SJCRH30 (cell line): ENCODE results near the gene UBR3. TPM values are rescaled to one million over a fixed set of nuclear protein-coding genes. Genes with fewer than 3 reads are reported as not detected.
"Not testable (repeated sequence)": the region's sequence is repeated elsewhere in the genome, so short reads cannot be mapped to it uniquely, and the experiment has no call there.

Experiments used
- DNase-seq, 2 experiments: peaks; one replicate each; pipeline ENCODE4 v3.0.0-alpha.2; 2015 to 2020
- H3K27ac ChIP-seq: fragments of 250-450 bp; sonication (Bioruptor Pico); 2 replicates; pipeline ENCODE4 v1.5.1; 2020; ENCODE audit warnings: mild to moderate bottlenecking, moderate library complexity
- H3K27me3 ChIP-seq: fragments of 250-450 bp; sonication (Bioruptor Pico); 2 replicates; pipeline ENCODE4 v1.5.1; 2020; ENCODE audit warnings: mild to moderate bottlenecking, moderate library complexity
- H3K36me3 ChIP-seq: fragments of 250-450 bp; sonication (Bioruptor Pico); 2 replicates; pipeline ENCODE4 v1.5.1; 2020; ENCODE audit warnings: mild to moderate bottlenecking, moderate library complexity
- H3K4me1 ChIP-seq: fragments of 250-450 bp; sonication (Bioruptor Pico); 2 replicates; pipeline ENCODE4 v1.5.1; 2020; ENCODE audit warnings: mild to moderate bottlenecking, moderate library complexity
- H3K4me3 ChIP-seq: fragments of 250-450 bp; sonication (Bioruptor Pico); 2 replicates; pipeline ENCODE4 v1.5.1; 2020; ENCODE audit warnings: mild to moderate bottlenecking, moderate library complexity
- H3K9me3 ChIP-seq: fragments of 250-450 bp; sonication (Bioruptor Pico); replicated peaks from 2 replicates; pipeline ENCODE4 v1.5.1; 2020; ENCODE audit warnings: mild to moderate bottlenecking, moderate library complexity
- total RNA-seq: library from RNA; depleted of rRNA; stranded (reverse); fragments of >200 nt; shearing (Covaris generic); gene quantifications from 2 replicates; pipeline ENCODE4 v1.2.3, GENCODE V29; 2014

Gene UBR3
- total RNA-seq, 1 experiment from 2014 or later: 31.4 TPM

DNA sequence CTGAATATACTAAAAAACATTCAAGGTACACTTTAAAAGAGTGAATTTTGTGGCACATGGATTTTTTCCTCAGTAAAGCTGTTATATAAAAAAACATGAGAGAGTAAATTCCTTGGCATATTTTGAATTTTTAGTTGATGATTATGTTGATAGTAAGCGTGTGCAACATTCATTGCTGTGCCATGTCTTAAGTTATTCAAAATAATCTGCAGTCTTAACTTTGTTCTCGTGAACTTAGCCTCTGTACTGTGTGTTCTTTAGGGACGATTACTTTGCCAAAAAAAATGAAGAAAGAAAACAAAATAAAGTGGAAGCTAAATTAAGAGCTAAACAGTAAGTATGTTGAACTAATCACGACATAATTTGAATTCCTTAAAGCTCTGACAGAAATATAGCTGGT, 19.0 kb upstream of the UBR3 start:
- no peaks in the 10 kb centered on the region for H3K9me3 ChIP-seq

DNA sequence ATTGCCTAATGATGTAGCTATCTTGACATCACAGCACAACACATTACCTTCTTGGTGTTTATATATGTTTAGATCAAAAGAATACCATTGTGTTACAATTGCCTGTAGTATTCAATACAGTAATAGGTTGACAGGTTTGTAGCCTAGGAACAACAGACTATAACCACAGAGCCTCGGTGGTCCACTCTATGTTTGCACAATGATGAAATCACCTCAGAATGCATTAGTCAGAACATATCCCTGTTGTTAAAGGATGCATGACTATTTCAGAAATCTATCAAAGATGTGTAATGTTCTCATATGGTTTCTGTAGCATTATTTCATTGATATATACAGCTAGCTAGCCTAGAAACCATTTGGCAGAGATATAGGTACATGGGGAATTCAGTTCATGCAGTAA, 11.4 kb upstream of the UBR3 start:
- no peaks in the 10 kb centered on the region for H3K4me1 ChIP-seq
- no peak for DNase-seq
- 0 out of 2 replicates have a peak, but pooled peaks cover 3% of the 10 kb centered on the region for H3K9me3 ChIP-seq
- H3K27me3 ChIP-seq: no peaks in the 10 kb centered on the region
- no peak overlapping the region for H3K27ac ChIP-seq
- H3K4me3 ChIP-seq: no peak overlapping the region
- H3K36me3 ChIP-seq: peaks cover 55% of the 10 kb centered on the region

More for the DNA sequence above, 19.0 kb upstream of the UBR3 start:
- DNase-seq: no peak
- Histone ChIP-seq H3K27ac (no peak overlapping the region), H3K36me3 (peaks cover 80% of the 10 kb centered on the region), H3K4me1 (no peaks in the 10 kb centered on the region), H3K4me3 (no peak overlapping the region), H3K27me3 (no peaks in the 10 kb centered on the region)

DNA sequence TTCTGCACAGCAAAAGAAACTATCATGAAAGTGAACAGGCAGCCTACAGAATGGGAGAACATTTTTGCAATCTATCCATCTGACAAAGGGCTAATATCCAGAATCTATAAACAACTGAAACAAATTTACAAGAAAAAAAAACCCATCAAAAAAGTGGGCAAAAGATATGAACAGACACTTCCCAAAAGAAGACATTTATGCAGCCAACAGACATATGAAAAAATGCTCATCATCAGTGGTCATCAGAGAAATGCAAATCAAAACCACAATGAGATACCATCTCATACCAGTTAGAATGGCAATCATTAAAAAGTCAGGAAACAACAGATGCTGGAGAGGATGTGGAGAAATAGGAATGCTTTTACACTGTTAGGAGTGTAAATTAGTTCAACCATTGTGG, 10.3 kb upstream of the UBR3 start:
- H3K4me3 ChIP-seq, DNase-seq, H3K9me3 ChIP-seq, H3K4me1 ChIP-seq, H3K27me3 ChIP-seq, H3K27ac ChIP-seq: not testable (repeated sequence)
- H3K36me3 ChIP-seq: peaks cover 44% of the 10 kb centered on the region

DNA sequence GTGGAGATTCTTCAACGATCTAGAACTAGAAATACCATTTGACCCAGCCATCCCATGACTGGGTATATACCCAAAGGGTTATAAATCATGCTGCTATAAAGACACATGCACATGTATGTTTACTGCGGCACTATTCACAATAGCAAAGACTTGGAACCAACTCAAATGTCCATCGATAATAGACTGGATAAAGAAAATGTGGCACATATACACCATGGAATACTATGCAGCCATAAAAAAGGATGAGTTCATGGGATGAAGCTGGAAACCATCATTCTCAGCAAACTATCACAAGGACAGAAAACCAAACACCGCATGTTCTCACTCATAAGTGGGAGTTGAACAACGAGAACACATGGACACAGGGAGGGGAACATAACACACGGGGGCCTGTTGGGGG, 9.9 kb upstream of the UBR3 start:
- DNase-seq, H3K9me3 ChIP-seq, H3K4me3 ChIP-seq, H3K4me1 ChIP-seq, H3K27me3 ChIP-seq, H3K27ac ChIP-seq: not testable (repeated sequence)
- H3K36me3 ChIP-seq: peaks cover 40% of the 10 kb centered on the region

DNA sequence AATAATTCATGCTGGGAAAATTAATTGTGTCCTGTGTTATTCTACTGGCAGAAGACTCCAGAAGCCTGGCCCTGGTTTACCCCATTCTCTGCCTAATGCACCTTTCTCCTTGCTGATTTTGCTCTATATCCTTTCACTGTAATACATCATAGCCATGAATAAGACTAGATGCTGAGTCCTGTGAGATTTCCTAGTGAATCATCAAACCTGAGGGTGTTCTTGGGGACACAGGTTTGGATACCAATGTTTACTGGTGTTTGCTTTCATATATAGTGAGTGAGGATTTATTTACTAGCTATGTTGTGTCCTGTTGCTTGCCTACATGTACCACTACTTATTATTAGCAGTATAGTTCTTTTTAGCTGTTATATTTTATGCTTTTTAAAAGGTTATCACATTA, 9.0 kb upstream of the UBR3 start:
- Histone ChIP-seq H3K36me3 (peaks cover 36% of the 10 kb centered on the region), H3K4me3 (no peak overlapping the region), H3K9me3 (0 out of 2 replicates have a peak, but pooled peaks cover 3% of the 10 kb centered on the region), H3K4me1 (no peaks in the 10 kb centered on the region), H3K27ac (no peak overlapping the region), H3K27me3 (no peaks in the 10 kb centered on the region)
- DNase-seq: no peak

DNA sequence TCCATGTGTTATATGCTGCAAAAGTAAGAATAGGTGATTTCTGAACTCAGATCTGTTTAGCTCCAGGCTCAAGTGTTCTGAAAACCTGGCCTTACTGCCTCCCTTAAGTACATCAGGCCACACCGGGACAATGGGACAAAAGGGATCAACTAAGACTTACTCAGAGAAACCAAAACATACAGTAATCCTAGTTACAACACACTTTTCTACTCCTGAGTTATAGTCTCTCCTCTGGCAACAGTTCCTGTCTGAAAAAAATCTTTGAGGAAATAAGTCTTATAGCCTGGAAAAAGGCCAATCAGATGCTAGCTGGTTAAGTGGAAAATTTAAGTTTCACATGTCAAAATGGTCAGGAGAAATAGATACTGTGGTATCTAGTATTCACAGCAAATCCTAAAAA, 8.1 kb upstream of the UBR3 start:
- H3K27me3 ChIP-seq: no peaks in the 10 kb centered on the region
- H3K36me3 ChIP-seq: peaks cover 27% of the 10 kb centered on the region
- no peaks in the 10 kb centered on the region for H3K4me1 ChIP-seq
- no peak for DNase-seq
- 0 out of 2 replicates have a peak, but pooled peaks cover 3% of the 10 kb centered on the region for H3K9me3 ChIP-seq
- no peak overlapping the region for H3K4me3 ChIP-seq
- no peak overlapping the region for H3K27ac ChIP-seq

DNA sequence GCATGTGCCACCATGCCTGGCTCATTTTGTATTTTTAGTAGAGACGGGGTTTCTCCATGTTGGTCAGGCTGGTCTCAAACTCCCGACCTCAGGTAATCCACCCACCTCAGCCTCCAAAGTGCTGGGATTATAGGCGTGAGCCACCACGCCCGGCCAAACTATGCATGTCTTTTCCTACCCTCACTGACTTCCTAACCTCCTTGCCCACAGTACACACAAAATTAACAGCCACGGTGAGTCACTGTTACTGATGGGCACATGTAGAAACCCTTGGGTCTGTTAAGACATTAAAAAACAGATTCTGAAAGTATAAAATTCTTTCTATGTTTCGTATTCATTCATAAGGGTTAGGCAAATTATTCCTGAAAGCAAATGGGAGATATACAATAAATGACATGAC, 7.2 kb upstream of the UBR3 start:
- H3K27me3 ChIP-seq, H3K27ac ChIP-seq, H3K4me3 ChIP-seq, DNase-seq, H3K4me1 ChIP-seq, H3K9me3 ChIP-seq: not testable (repeated sequence)
- H3K36me3 ChIP-seq: peaks cover 21% of the 10 kb centered on the region

DNA sequence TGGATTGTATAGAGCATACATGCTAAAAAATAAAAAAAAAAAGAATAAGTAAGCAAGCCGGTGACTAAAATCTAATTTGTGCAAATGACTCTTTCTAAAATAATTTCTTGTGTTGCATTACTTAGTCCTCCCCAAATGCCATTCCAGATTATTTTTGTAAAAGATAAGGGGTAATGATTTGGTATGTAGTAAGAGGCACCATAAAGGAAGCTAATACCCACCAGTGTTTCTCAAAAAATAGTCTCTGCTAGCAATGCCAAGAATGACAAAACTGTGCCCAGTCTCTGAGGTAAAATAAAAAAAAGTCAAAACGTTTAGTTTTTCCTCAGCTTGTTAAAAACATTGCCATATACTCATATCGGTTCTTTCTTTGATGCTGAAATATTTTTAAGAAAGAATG, 5.2 kb upstream of the UBR3 start:
- H3K4me1 ChIP-seq: no peaks in the 10 kb centered on the region
- DNase-seq: no peak
- peaks cover 4% of the 10 kb centered on the region for H3K36me3 ChIP-seq
- no peak overlapping the region for H3K4me3 ChIP-seq
- H3K27ac ChIP-seq: no peak overlapping the region
- H3K27me3 ChIP-seq: no peaks in the 10 kb centered on the region
- H3K9me3 ChIP-seq: no peaks in the 10 kb centered on the region

DNA sequence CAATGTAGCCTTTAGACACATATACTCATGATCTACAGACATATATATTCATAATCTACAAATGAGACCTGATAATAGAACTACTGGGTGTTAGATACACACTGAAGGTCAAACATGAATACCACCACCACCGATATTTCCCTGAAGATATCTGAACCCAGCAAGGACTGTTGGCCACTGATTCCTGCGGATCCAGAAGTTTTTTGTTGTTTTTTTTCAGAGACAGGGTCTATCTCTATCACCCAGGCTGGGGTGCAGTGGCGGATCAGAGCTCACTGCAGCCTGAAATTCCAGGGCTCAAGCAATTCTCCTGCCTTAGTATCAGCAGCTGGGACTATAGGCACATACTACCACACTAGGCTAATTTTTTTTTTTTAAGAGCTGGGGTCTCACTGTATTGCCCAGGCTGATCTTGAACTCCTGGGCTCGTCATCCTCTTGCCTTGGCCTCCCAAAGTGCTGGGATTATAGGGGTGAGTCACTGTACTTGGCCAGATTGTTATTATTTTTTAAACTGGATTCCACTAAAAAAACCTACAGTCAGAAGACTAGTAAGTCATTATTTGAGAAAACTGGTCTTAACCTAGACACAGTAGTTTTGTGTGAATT, 4.4 kb upstream of the UBR3 start:
- Histone ChIP-seq H3K36me3 (no peaks in the 10 kb centered on the region), H3K27ac (no peak overlapping the region), H3K4me3 (no peak overlapping the region), H3K27me3 (no peaks in the 10 kb centered on the region), H3K4me1 (no peaks in the 10 kb centered on the region), H3K9me3 (no peaks in the 10 kb centered on the region)
- no peak for DNase-seq

DNA sequence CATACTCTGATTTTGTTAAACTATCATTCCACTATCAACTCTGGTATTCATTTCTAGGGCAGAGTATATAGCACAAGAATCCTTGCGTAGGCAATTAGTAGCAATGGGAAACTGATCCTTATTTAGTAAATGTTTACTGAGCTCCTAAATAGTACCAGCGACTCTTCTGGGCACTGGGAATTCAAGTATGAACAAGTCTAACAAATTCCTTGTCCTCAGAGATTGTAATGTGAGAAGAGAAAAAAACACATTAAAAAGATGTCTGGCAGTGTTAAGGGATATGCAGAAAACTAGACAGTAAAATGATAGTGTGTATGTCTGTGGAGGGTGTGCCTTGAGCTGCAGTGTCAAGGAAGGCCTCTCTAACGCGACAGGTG, 3.3 kb upstream of the UBR3 start:
- H3K36me3 ChIP-seq: no peaks in the 10 kb centered on the region
- H3K27ac ChIP-seq: no peak overlapping the region
- no peak for DNase-seq
- no peaks in the 10 kb centered on the region for H3K27me3 ChIP-seq
- H3K4me3 ChIP-seq: peak overlapping the region; percentile 84
- 0 out of 2 replicates have a peak, but pooled peaks cover 4% of the 10 kb centered on the region for H3K4me1 ChIP-seq
- no peaks in the 10 kb centered on the region for H3K9me3 ChIP-seq

DNA sequence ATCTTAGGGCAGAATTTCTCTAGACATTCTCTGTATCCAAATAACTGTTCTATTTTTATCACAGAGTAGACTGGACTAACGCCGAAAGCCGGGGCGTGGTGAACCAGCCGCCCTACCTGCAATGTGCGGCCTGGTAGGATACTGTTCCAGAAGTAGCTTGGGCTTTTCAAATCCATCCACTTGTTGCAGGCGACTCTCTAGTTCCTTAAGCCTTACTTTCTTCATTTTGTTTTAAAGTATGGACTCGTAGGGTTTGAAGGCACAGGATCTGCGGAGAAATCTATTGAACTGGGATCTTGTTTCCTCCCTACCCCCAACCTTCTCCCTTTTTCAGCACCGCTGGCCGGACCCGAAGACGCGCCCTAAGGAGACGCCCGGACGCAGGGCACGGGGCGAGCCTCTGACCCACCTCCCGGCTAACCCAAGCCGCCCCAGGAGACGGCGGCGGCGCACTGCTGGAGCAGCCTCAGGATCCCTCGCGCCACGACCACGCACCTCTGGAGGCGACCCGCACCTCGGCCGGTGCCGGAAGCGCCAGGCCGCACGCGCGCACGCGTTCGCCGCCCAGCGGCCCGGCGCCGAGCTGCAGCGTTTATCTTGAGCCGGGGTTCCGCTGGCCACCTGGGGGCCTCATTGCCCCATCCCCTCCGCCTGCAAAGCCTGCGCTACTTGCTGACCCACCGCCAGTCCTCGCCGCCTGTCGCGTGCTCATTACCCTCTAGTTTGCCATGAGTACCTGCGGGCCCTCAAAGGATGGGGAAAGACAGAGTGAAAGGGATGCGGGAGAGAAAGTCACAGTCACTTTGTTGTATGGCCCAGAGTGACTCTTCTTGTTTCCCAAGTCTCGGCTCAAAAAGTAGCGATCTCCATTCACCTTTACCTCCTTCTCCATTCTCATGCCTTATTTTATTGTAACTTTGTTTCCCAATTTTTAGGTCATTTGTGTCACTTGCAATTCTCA, 2.6 kb upstream of the UBR3 start, which contains the start of gene METTL5:
TSS of gene METTL5 (minus strand) at position 533 of the 961 bp plus-strand sequence. CDS start at position 225, 308 bp downstream.
- no peaks in the 10 kb centered on the region for H3K27me3 ChIP-seq
- peak within 1 kb of the TSS; percentile 84 for H3K4me3 ChIP-seq
- no peaks in the 10 kb centered on the region for H3K36me3 ChIP-seq
- H3K4me1 ChIP-seq: 0 out of 2 replicates have a peak, but pooled peaks cover 4% of the 10 kb centered on the region
- H3K27ac ChIP-seq: peak within 1 kb of the TSS; percentile 43; the same call in 1 of the 2 replicates
- H3K9me3 ChIP-seq: no peaks in the 10 kb centered on the region
- DNase-seq: peak; percentile 80 to 86

DNA sequence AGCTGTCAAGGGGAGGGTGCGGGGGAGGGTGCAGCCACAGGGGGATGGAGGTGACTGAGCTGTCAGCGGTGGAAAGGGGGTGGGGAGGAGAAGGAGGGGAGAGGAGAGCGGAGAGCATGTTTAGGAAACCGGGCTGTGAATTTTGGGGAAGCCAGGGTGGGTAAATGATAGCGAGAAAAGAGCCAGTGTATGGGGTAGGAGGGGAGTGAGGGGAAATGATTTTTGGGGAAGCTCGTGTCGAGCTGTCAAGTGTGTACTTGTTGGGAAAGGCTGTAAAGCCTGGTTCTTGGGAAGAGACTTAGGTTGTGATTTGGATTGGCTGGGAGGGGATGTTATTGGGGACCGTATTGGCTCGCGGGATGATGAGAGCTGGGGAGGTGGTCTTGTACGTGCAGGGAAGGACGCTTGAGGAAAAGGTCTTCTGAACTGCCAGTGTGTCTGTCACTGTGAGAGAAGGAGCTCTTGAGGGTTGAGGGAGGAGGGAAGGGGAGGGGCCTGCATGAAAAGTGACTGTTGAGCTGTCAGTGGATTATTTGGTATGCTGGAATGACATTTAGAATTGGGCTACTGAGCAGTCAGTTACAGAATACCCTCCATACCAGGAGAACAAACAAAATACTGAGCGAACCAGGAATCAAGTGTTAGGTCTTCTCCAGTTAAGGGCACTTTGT, 1.0 kb downstream of the UBR3 start:
- peak overlapping the region; percentile 91 for H3K4me3 ChIP-seq
- no peaks in the 10 kb centered on the region for H3K9me3 ChIP-seq
- peak; percentile 23 to 42 for DNase-seq
- no peaks in the 10 kb centered on the region for H3K36me3 ChIP-seq
- 0 out of 2 replicates have a peak, but pooled peaks cover 4% of the 10 kb centered on the region for H3K4me1 ChIP-seq
- no peaks in the 10 kb centered on the region for H3K27me3 ChIP-seq
- H3K27ac ChIP-seq: no peak overlapping the region

DNA sequence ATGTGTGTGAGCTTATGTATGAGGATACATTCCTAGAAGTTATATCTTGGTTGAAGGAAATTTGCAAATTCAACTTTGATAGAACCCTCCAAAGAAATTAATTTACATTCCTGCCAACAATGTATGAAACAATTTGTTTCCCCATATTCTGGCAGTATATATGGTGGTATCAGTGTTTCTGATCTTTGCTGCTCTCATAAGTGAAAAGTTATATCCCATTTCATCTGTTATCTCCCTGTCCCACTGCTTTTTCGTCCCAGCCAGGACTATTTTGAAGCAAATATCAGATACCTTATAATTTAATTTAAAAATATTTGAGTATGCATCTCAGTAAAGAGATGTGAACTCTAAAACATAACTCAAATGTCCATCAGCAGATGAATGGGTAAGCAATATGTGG, 7.1 kb downstream of the UBR3 start:
- no peak for DNase-seq
- H3K9me3 ChIP-seq: no peaks in the 10 kb centered on the region; the same call in 1 of the 2 replicates
- no peaks in the 10 kb centered on the region for H3K27me3 ChIP-seq
- peaks cover 3% of the 10 kb centered on the region; the same call in 1 of the 2 replicates for H3K36me3 ChIP-seq
- H3K4me1 ChIP-seq: no peaks in the 10 kb centered on the region
- H3K27ac ChIP-seq: no peak overlapping the region
- no peak overlapping the region for H3K4me3 ChIP-seq

DNA sequence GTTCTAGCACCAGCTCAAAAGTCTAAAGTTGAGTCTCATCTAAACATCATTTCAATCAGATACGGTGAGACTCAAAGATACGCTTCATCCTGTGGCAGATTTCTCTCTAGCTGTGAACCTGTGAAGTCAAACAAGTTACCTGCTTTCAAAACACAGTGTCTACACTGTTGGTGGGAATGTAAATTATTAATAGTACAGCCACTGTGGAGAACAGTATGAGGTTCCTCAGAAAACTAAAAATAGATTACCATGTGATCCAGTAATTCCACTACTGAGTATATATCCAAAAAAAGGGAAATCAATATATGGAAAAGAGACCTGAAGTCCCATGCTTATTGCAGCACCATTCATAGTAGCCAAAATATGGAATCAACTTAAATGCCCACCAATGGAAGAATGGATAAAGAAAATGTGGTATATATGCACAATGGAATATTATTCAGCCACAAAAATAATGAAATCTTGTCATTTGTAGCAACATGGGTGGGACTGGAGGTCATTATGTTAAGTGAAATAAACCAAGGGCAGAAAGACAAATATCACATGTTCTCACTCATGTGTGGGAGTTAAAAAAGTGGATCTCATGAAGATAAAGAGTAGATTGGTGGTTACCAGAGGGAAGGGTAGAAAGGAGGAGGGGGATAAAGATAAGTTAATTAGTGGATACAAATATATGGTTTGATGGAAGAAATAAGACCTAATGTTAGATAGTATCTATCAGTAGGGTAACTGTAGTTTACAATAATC, 11.7 kb downstream of the UBR3 start:
- Histone ChIP-seq H3K4me1 (no peaks in the 10 kb centered on the region), H3K27ac (no peak overlapping the region), H3K27me3 (no peaks in the 10 kb centered on the region), H3K36me3 (peaks cover 10% of the 10 kb centered on the region), H3K9me3 (no peaks in the 10 kb centered on the region; the same call in 1 of the 2 replicates), H3K4me3 (no peak overlapping the region)
- no peak for DNase-seq
